Measurements from ENCODE around the gene NIPSNAP2.

Gene NIPSNAP2

DNA sequence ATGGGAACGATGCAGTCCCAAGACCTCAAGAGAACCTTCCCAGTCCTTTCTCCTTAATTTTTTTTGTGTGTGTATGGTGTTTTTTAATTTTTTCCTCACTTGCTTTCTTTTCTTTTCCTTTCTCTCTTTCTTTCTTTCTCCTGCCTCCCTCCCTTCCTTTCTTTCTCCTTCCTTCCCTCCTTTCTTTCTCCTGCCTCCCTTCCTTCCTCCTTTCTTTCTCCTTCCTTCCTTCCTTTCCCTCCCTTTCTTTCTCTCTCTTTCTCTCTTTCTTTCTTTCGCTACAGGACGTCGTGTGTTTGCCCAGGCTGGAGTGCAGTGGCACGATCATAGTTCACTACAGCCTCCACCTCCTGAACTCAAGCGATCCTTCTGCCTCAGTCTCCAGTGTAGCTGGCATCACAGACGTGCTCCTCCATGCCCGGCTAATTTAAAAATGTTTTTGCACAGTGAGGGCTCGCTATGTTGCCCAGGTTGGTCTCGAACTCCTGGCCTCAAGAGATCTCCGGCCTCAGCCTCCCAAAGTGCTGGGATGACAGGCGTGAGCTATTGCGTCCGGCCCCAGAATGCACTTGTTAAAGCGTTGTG lies 709 bp upstream of the NIPSNAP2 start:
- peak overlapping the region; percentile 99 for H3K27ac ChIP-seq
- TF ChIP-seq, protein P1, sequence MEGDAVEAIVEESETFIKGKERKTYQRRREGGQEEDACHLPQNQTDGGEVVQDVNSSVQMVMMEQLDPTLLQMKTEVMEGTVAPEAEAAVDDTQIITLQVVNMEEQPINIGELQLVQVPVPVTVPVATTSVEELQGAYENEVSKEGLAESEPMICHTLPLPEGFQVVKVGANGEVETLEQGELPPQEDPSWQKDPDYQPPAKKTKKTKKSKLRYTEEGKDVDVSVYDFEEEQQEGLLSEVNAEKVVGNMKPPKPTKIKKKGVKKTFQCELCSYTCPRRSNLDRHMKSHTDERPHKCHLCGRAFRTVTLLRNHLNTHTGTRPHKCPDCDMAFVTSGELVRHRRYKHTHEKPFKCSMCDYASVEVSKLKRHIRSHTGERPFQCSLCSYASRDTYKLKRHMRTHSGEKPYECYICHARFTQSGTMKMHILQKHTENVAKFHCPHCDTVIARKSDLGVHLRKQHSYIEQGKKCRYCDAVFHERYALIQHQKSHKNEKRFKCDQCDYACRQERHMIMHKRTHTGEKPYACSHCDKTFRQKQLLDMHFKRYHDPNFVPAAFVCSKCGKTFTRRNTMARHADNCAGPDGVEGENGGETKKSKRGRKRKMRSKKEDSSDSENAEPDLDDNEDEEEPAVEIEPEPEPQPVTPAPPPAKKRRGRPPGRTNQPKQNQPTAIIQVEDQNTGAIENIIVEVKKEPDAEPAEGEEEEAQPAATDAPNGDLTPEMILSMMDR (conservative IDR thresholded peaks at IDR 0.05; ENCODE audit: low read depth) = no peak
- CTCF ChIA-PET = interaction anchor here (0.5 to 0.9 kb wide), 9 partner anchors 17 to 424 kb away, joined by 3 to 6 read pairs (median 4); no protein-coding TSS in a partner anchor
- DNase-seq (ENCODE audit: low spot score) = no peak
- POLR2A ChIA-PET (ENCODE audit: low non-redundant PET) = interaction anchor here (0.5 kb wide), 1 partner anchor 322 kb away, joined by 9 read pairs; no protein-coding TSS in a partner anchor

DNA sequence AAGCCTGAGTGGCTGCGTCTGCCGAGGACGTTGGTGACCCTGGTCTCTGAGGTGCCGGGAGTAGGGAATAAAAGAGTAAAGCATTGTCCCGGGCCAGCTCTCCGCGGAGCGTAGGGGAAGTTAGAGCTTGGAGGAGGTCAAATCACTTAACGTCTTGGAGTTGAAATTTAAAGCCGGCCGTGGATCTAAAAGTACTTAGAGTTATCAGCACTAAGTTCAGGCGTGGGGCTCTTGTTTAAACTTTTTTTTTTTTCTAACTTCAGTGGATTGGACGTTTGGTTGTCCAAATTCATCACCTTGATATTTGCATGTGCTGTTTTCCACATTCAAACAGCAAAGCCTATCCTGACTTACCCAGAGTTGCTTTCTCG lies 700 bp downstream of the NIPSNAP2 start:
- peak overlapping the region; percentile 99 for H3K27ac ChIP-seq
- DNase-seq (ENCODE audit: low spot score) = peak; percentile 23
- POLR2A ChIA-PET (ENCODE audit: low non-redundant PET) = interaction anchor here (0.7 kb wide), 1 partner anchor 325 kb away, joined by 3 read pairs; no protein-coding TSS in a partner anchor
- TF ChIP-seq, protein P1 (conservative IDR thresholded peaks at IDR 0.05; ENCODE audit: low read depth) = no peak
- CTCF ChIA-PET = interaction anchor here (0.5 to 0.8 kb wide), 5 partner anchors 10 to 1299 kb away, joined by 3 read pairs; no protein-coding TSS in a partner anchor

DNA sequence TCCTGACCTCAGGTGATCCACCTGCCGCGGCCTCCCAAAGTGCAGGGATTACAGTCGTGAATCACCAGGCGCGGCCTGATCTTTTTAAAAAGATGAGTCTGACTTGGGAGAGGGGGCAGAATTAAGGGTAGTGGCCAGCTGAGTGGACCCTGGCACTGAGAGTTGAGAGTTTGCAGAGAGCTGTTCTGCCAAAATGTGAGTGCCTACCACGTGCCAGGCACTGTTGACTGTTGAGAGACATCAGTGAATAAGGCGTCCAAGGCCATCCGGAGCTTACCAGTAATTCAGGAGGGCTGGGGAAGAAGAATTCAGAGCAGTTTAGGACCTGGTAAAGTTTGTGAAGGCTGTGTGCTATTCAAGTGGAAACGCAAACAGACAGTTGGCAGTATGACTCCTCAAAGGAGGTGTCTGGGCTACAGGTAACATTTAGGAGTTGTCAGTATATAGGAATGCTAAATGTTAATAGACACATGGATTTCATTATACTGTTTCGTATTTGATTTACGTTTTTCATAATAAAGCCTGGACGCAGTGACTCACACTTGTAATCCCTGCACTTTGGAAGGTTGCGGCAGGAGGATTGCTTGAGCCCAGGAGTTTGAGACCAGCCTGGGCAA lies 1.5 kb downstream of the NIPSNAP2 start:
- DNase-seq (ENCODE audit: low spot score) = peak; percentile 66
- TF ChIP-seq, protein P1 (conservative IDR thresholded peaks at IDR 0.05; ENCODE audit: low read depth) = no peak
- ChIA-PET POLR2A (ENCODE audit: low non-redundant PET) (interaction anchor here (0.5 kb wide), 1 partner anchor 68 kb away, joined by 3 read pairs; no protein-coding TSS in a partner anchor), CTCF (interaction anchor here (0.6 to 0.7 kb wide), 2 partner anchors 15 to 326 kb away, joined by 3 to 6 read pairs; no protein-coding TSS in a partner anchor)
- H3K27ac ChIP-seq = peak overlapping the region; percentile 99

DNA sequence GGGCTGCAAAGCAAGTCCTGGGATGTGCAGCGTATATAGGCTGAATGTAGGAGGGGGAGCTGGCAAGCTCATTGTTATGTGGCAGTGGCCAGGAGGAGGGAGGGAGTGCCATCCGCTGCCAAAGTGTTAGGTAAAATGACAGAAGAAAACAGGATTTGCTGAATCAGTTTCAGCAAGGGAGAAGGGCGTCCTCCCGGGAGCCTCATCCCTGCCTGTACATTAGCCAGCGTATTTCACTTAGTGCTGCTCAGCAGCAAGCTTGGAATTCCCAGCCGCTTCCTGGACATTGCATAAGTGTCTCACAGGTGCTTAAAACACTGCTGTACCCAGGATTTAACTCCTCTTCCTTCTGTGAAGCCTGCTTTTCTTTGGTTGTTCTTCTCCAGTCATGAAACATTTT lies 2.5 kb downstream of the NIPSNAP2 start:
- POLR2A ChIA-PET (ENCODE audit: low non-redundant PET) = no interaction called here
- CTCF ChIA-PET = interaction anchor here (0.6 to 0.7 kb wide), 4 partner anchors 14 to 327 kb away, joined by 3 to 7 read pairs (median 4); no protein-coding TSS in a partner anchor
- TF ChIP-seq, protein P1 (conservative IDR thresholded peaks at IDR 0.05; ENCODE audit: low read depth) = no peak
- peak overlapping the region; percentile 99 for H3K27ac ChIP-seq
- no peak for DNase-seq (ENCODE audit: low spot score)

DNA sequence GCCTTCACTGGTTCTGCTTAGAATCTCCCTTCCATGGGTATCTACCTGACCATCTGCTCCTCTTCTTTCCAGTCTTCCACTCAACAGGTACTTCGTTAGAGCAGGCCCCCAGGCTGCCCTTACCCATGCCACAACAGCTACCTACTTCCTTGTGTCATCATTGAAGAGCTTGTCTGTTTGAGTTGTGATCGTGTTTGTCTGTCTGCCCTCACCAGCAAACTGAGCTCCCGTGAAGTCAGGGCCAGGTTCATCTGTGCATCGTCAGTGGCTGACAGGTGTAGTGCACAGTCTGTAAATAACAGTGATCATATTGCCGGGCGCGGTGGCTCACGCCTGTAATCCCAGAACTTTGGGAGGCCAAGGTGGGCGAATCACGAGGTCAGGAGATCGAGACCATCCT lies 5.0 kb downstream of the NIPSNAP2 start:
- ChIA-PET CTCF (interaction anchor here (0.9 kb wide), 1 partner anchor 188 kb away, joined by 3 read pairs; no protein-coding TSS in a partner anchor), POLR2A (ENCODE audit: low non-redundant PET) (no interaction called here)
- no peak for DNase-seq (ENCODE audit: low spot score)
- TF ChIP-seq, protein P1 (conservative IDR thresholded peaks at IDR 0.05; ENCODE audit: low read depth) = no peak
- peak overlapping the region; percentile 99 for H3K27ac ChIP-seq

DNA sequence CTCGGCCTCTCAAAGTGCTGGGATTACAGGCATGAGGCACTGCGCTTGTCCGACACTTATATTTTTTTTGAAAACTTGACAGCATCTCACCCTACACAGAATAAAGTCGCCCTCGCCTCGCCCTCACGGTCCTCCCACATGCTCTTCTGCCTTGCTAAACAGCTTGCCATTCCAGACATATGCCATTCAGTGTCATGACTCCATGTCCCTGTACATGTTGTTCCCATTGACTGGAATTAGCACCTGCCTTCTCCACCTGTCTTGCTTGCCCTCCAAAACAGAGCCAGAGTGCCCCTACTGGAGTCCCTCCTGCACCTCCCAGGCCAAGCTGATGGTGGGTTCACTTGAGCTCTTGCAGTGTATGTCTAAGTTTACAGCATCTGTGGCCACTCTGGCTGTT lies 6.2 kb downstream of the NIPSNAP2 start:
- H3K27ac ChIP-seq = peak overlapping the region; percentile 34
- TF ChIP-seq, protein P1 (conservative IDR thresholded peaks at IDR 0.05; ENCODE audit: low read depth) = no peak
- DNase-seq (ENCODE audit: low spot score) = no peak
- POLR2A ChIA-PET (ENCODE audit: low non-redundant PET) = no interaction called here
- CTCF ChIA-PET = no interaction called here

All from RWPE1 (cell line).